B cell (primary cell): ENCODE results near the gene TOR1AIP2.

ENCODE experiments used
- EZH2 ChIP-seq: IDR thresholded peaks from 2 replicates; pipeline ENCODE4 v1.6.1; 2012; ENCODE audit warnings: borderline replicate concordance, low read depth, mild to moderate bottlenecking, moderate library complexity, low read length; ENCODE audit not compliant: insufficient read depth, poor library complexity, severe bottlenecking
- TF ChIP-seq, protein P1 (sequence below): fragments of 200-600 bp; IDR thresholded peaks from one replicate; pipeline ENCODE4 v1.8.0; 2022; ENCODE audit warnings: antibody characterized with exemption, mild to moderate bottlenecking

- TF ChIP-seq, protein P1, sequence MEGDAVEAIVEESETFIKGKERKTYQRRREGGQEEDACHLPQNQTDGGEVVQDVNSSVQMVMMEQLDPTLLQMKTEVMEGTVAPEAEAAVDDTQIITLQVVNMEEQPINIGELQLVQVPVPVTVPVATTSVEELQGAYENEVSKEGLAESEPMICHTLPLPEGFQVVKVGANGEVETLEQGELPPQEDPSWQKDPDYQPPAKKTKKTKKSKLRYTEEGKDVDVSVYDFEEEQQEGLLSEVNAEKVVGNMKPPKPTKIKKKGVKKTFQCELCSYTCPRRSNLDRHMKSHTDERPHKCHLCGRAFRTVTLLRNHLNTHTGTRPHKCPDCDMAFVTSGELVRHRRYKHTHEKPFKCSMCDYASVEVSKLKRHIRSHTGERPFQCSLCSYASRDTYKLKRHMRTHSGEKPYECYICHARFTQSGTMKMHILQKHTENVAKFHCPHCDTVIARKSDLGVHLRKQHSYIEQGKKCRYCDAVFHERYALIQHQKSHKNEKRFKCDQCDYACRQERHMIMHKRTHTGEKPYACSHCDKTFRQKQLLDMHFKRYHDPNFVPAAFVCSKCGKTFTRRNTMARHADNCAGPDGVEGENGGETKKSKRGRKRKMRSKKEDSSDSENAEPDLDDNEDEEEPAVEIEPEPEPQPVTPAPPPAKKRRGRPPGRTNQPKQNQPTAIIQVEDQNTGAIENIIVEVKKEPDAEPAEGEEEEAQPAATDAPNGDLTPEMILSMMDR, result no peak
- no peak for TF ChIP-seq EZH2
These were observed 45.5 kb downstream of the TOR1AIP2 start for GRCh38 chr1:179831852-179832699.
